Measurements from ENCODE around the gene DDIT4.

DDIT4 gene

GRCh38 chr10:72255977-72256729 lies 17.6 kb upstream of the DDIT4 start:
- Mint-ChIP-seq H3K4me3 (peak overlapping the region in 1 of 2 donors; percentile 23), H3K36me3 (ENCODE audit: insufficient read depth) (peaks cover 8% of the 10 kb centered on the region), H3K9me3 (no peaks in the 10 kb centered on the region), H3K4me1 (ENCODE audit: low read depth in 2 of 2) (peaks cover 51 to 55% of the 10 kb centered on the region in 2 donors), H3K27ac (no peak overlapping the region), H3K27me3 (no peaks in the 10 kb centered on the region)
- ATAC-seq (replicated peaks) (no peak), DNase-seq (no peak)

GRCh38 chr10:72257051-72257892 lies 16.5 kb upstream of the DDIT4 start:
- H3K27me3 Mint-ChIP-seq = no peaks in the 10 kb centered on the region
- H3K4me3 Mint-ChIP-seq = peak overlapping the region in 1 of 2 donors; percentile 31
- H3K9me3 Mint-ChIP-seq = no peaks in the 10 kb centered on the region
- peak overlapping the region in 1 of 2 donors; percentile 35 for H3K27ac Mint-ChIP-seq
- DNase-seq (no peak), ATAC-seq (replicated peaks) (no peak)
- H3K36me3 Mint-ChIP-seq (ENCODE audit: insufficient read depth) = peaks cover 13% of the 10 kb centered on the region
- H3K4me1 Mint-ChIP-seq (ENCODE audit: low read depth in 2 of 2) = peaks cover 57 to 59% of the 10 kb centered on the region in 2 donors

GRCh38 chr10:72258617-72259016 lies 15.1 kb upstream of the DDIT4 start:
- Mint-ChIP-seq H3K4me3 (peak overlapping the region; percentile 31 to 36), H3K27me3 (no peaks in the 10 kb centered on the region), H3K9me3 (no peaks in the 10 kb centered on the region), H3K36me3 (ENCODE audit: insufficient read depth) (peaks cover 14% of the 10 kb centered on the region), H3K27ac (peak overlapping the region; percentile 65 to 86), H3K4me1 (ENCODE audit: low read depth in 2 of 2) (peaks cover 51 to 52% of the 10 kb centered on the region in 2 donors)
- ATAC-seq (replicated peaks) (no peak), DNase-seq (no peak)

GRCh38 chr10:72259491-72260238 lies 14.1 kb upstream of the DDIT4 start:
- Mint-ChIP-seq H3K27ac (peak overlapping the region; percentile 95 to 99), H3K4me3 (peak overlapping the region; percentile 89 to 91), H3K9me3 (no peaks in the 10 kb centered on the region), H3K36me3 (ENCODE audit: insufficient read depth) (peaks cover 15% of the 10 kb centered on the region), H3K27me3 (no peaks in the 10 kb centered on the region), H3K4me1 (ENCODE audit: low read depth in 2 of 2) (peaks cover 52 to 56% of the 10 kb centered on the region in 2 donors)
- DNase-seq (no peak), ATAC-seq (replicated peaks) (no peak)

- H3K27ac Mint-ChIP-seq = peak overlapping the region; percentile 95 to 99
- H3K27me3 Mint-ChIP-seq = no peaks in the 10 kb centered on the region
- no peaks in the 10 kb centered on the region for H3K9me3 Mint-ChIP-seq
- peaks cover 15% of the 10 kb centered on the region for H3K36me3 Mint-ChIP-seq (ENCODE audit: insufficient read depth)
- ATAC-seq (replicated peaks) (peak; percentile 78), DNase-seq (peak; percentile 85 to 88 (median 86))
- peak overlapping the region; percentile 89 to 91 for H3K4me3 Mint-ChIP-seq
- peaks cover 45 to 50% of the 10 kb centered on the region in 2 donors for H3K4me1 Mint-ChIP-seq (ENCODE audit: low read depth in 2 of 2)
These were observed 13.3 kb upstream of the DDIT4 start for GRCh38 chr10:72260239-72260975.

GRCh38 chr10:72260976-72261783 lies 12.5 kb upstream of the DDIT4 start:
- peaks cover 15% of the 10 kb centered on the region for H3K36me3 Mint-ChIP-seq (ENCODE audit: insufficient read depth)
- peak overlapping the region; percentile 89 to 91 for H3K4me3 Mint-ChIP-seq
- H3K27me3 Mint-ChIP-seq = no peaks in the 10 kb centered on the region
- DNase-seq (peak; percentile 65 to 68 (median 66)), ATAC-seq (replicated peaks) (peak; percentile 55)
- peak overlapping the region; percentile 95 to 99 for H3K27ac Mint-ChIP-seq
- peaks cover 44 to 47% of the 10 kb centered on the region in 2 donors for H3K4me1 Mint-ChIP-seq (ENCODE audit: low read depth in 2 of 2)
- H3K9me3 Mint-ChIP-seq = no peaks in the 10 kb centered on the region

- peak; percentile 12 for ATAC-seq (replicated peaks)
- Mint-ChIP-seq H3K9me3 (no peaks in the 10 kb centered on the region), H3K4me3 (peak overlapping the region; percentile 89 to 91), H3K4me1 (ENCODE audit: low read depth in 2 of 2) (peaks cover 42% of the 10 kb centered on the region in 2 donors), H3K27ac (peak overlapping the region; percentile 95 to 99), H3K27me3 (no peaks in the 10 kb centered on the region), H3K36me3 (ENCODE audit: insufficient read depth) (peaks cover 15% of the 10 kb centered on the region)
- DNase-seq = no peak
These were observed 11.8 kb upstream of the DDIT4 start for GRCh38 chr10:72261784-72262404.

- ATAC-seq (replicated peaks) (no peak), DNase-seq (peak in 2 of 3 experiments; percentile 26 to 30)
- peaks cover 35 to 38% of the 10 kb centered on the region in 2 donors for H3K4me1 Mint-ChIP-seq (ENCODE audit: low read depth in 2 of 2)
- peaks cover 15% of the 10 kb centered on the region for H3K36me3 Mint-ChIP-seq (ENCODE audit: insufficient read depth)
- H3K27ac Mint-ChIP-seq = peak overlapping the region; percentile 16 to 84
- H3K4me3 Mint-ChIP-seq = peak overlapping the region; percentile 26 to 57
- no peaks in the 10 kb centered on the region for H3K9me3 Mint-ChIP-seq
- no peaks in the 10 kb centered on the region for H3K27me3 Mint-ChIP-seq
These were observed 10.0 kb upstream of the DDIT4 start for GRCh38 chr10:72263613-72264241.

- H3K27me3 Mint-ChIP-seq = no peaks in the 10 kb centered on the region
- peaks cover 32 to 33% of the 10 kb centered on the region in 2 donors for H3K4me1 Mint-ChIP-seq (ENCODE audit: low read depth in 2 of 2)
- ATAC-seq (replicated peaks) = no peak
- H3K4me3 Mint-ChIP-seq = no peak overlapping the region
- H3K36me3 Mint-ChIP-seq (ENCODE audit: insufficient read depth) = peaks cover 15% of the 10 kb centered on the region
- H3K9me3 Mint-ChIP-seq = no peaks in the 10 kb centered on the region
- no peak for DNase-seq
- peak overlapping the region in 1 of 2 donors; percentile 84 for H3K27ac Mint-ChIP-seq
These were observed 9.2 kb upstream of the DDIT4 start for GRCh38 chr10:72264536-72264935.

- no peak overlapping the region for H3K27ac Mint-ChIP-seq
- H3K4me3 Mint-ChIP-seq = no peak overlapping the region
- DNase-seq (no peak), ATAC-seq (replicated peaks) (no peak)
- H3K36me3 Mint-ChIP-seq (ENCODE audit: insufficient read depth) = peaks cover 13% of the 10 kb centered on the region
- H3K9me3 Mint-ChIP-seq = no peaks in the 10 kb centered on the region
- H3K27me3 Mint-ChIP-seq = no peaks in the 10 kb centered on the region
- H3K4me1 Mint-ChIP-seq (ENCODE audit: low read depth in 2 of 2) = peaks cover 25 to 29% of the 10 kb centered on the region in 2 donors
These were observed 8.2 kb upstream of the DDIT4 start for GRCh38 chr10:72265508-72265907.

- Mint-ChIP-seq H3K27me3 (no peaks in the 10 kb centered on the region), H3K36me3 (ENCODE audit: insufficient read depth) (peaks cover 6% of the 10 kb centered on the region), H3K4me1 (ENCODE audit: low read depth in 2 of 2) (peaks cover 20 to 23% of the 10 kb centered on the region in 2 donors), H3K27ac (no peak overlapping the region), H3K9me3 (no peaks in the 10 kb centered on the region), H3K4me3 (no peak overlapping the region)
- DNase-seq (no peak), ATAC-seq (replicated peaks) (no peak)
These were observed 7.5 kb upstream of the DDIT4 start for GRCh38 chr10:72265990-72266865.
